Caco-2 (cell line): ENCODE results near the gene FRRS1L. TPM values are rescaled to one million over a fixed set of nuclear protein-coding genes. Genes with fewer than 3 reads are reported as not detected.

Experiments
- BruUV-seq: library from RNA; stranded (reverse); fragments of 400-500 nt; replicated peaks from 2 replicates; lab custom pipeline; 2021; lab: Mats Ljungman, UMichigan
- CTCF ChIA-PET: fragments of 300-600 bp; sonication (Branson Sonifier 250); formaldehyde crosslinking; loops from one replicate; lab custom pipeline; 2022; ENCODE audit warnings: antibody characterized with exemption; lab: Charles Lee
- POLR2A ChIA-PET: fragments of 300-600 bp; sonication (Branson Sonifier 250); formaldehyde crosslinking; loops from one replicate; lab custom pipeline; 2022; ENCODE audit warnings: antibody characterized with exemption; lab: Charles Lee
- DNase-seq, 2 experiments: peaks; one replicate each; pipeline versions ENCODE4 v3.0.0 to v3.0.0-alpha.2; 2020 to 2022
- H3K27me3 ChIP-seq: replicated peaks from 2 replicates; pipeline ENCODE4 v1.6.0; 2011; ENCODE audit warnings: low read length; ENCODE audit not compliant: control insufficient read depth, insufficient read depth
- H3K36me3 ChIP-seq: 2 replicates; pipeline ENCODE4 v1.5.1; 2011; ENCODE audit warnings: low read length; ENCODE audit not compliant: control insufficient read depth, insufficient read depth
- H3K4me1 ChIP-seq: fragments of 250-450 bp; sonication (Bioruptor Pico); 2 replicates; pipeline ENCODE4 v1.5.1; 2020; ENCODE audit warnings: mild to moderate bottlenecking
- H3K4me3 ChIP-seq: 2 replicates; pipeline ENCODE4 v1.5.1; 2011; ENCODE audit warnings: low read depth, mild to moderate bottlenecking, control low read depth, low read length
- H3K9me3 ChIP-seq: fragments of 250-450 bp; sonication (Bioruptor Pico); 2 replicates; pipeline ENCODE4 v1.5.1; 2020; ENCODE audit warnings: mild to moderate bottlenecking, moderate library complexity
- H3K27ac Mint-ChIP-seq: one replicate; pipeline ENCODE4 v1.8.0; 2022; ENCODE audit warnings: mixed read lengths; ENCODE audit not compliant: unreplicated experiment
- H3K27me3 Mint-ChIP-seq: one replicate; pipeline ENCODE4 v1.8.0; 2022; ENCODE audit warnings: mixed read lengths; ENCODE audit not compliant: insufficient read depth, unreplicated experiment
- H3K36me3 Mint-ChIP-seq: one replicate; pipeline ENCODE4 v1.8.0; 2022; ENCODE audit warnings: mild to moderate bottlenecking, mixed read lengths; ENCODE audit not compliant: insufficient read depth, unreplicated experiment
- H3K4me1 Mint-ChIP-seq: one replicate; pipeline ENCODE4 v1.8.0; 2022; ENCODE audit warnings: low read depth, mixed read lengths; ENCODE audit not compliant: unreplicated experiment
- H3K4me3 Mint-ChIP-seq: one replicate; pipeline ENCODE4 v1.8.0; 2022; ENCODE audit warnings: mild to moderate bottlenecking, moderate library complexity, mixed read lengths; ENCODE audit not compliant: unreplicated experiment
- H3K9me3 Mint-ChIP-seq: one replicate; pipeline ENCODE4 v1.8.0; 2022; ENCODE audit warnings: mixed read lengths; ENCODE audit not compliant: unreplicated experiment
- intact Hi-C: fragments of 100-400 bp; cut with micrococcal nuclease; formaldehyde crosslinking; loops from one replicate; pipeline ENCODE4 v1.10.0; 2022; ENCODE audit not compliant: unreplicated experiment
- total RNA-seq: library from RNA; stranded (reverse); gene quantifications from 2 replicates; pipeline ENCODE4 v1.2.3, GENCODE V29; 2022
- TF ChIP-seq, protein P1 (sequence below), 2 experiments: fragments of 200-600 bp in 1 of 2; IDR thresholded peaks; 1 replicate in 1 of 2; 2 replicates in 1 of 2; pipeline versions ENCODE4 v1.5.1 to v1.8.0; 2011 to 2022; ENCODE audit warnings: antibody characterized with exemption in 1 of 2, control low read depth in 1 of 2, inconsistent platforms in 1 of 2, low read depth in 1 of 2, low read length in 1 of 2, mild to moderate bottlenecking in 1 of 2, moderate library complexity in 1 of 2; ENCODE audit not compliant: insufficient read depth in 1 of 2, severe bottlenecking in 1 of 2, unreplicated experiment in 1 of 2

The FRRS1L gene
- total RNA-seq, 1 experiment from 2014 or later, result not detected

- H3K36me3 ChIP-seq, result no peaks in the 10 kb centered on the region; the same call in 1 of the 2 replicates
- H3K27me3 ChIP-seq, result no peaks in the 10 kb centered on the region
- H3K9me3 ChIP-seq, result no peaks in the 10 kb centered on the region
- no peaks in the 10 kb centered on the region for H3K27me3 Mint-ChIP-seq
- H3K4me3 ChIP-seq, result no peak overlapping the region
- no peak for DNase-seq
- H3K4me1 ChIP-seq, result peaks cover 51% of the 10 kb centered on the region
- H3K36me3 Mint-ChIP-seq, result peaks cover 44% of the 10 kb centered on the region
- intact Hi-C loops, result no loop called here
- ChIA-PET POLR2A (no interaction called here), CTCF (no interaction called here)
- no peak overlapping the region for H3K27ac Mint-ChIP-seq
- H3K4me3 Mint-ChIP-seq, result no peak overlapping the region
- TF ChIP-seq, protein P1, sequence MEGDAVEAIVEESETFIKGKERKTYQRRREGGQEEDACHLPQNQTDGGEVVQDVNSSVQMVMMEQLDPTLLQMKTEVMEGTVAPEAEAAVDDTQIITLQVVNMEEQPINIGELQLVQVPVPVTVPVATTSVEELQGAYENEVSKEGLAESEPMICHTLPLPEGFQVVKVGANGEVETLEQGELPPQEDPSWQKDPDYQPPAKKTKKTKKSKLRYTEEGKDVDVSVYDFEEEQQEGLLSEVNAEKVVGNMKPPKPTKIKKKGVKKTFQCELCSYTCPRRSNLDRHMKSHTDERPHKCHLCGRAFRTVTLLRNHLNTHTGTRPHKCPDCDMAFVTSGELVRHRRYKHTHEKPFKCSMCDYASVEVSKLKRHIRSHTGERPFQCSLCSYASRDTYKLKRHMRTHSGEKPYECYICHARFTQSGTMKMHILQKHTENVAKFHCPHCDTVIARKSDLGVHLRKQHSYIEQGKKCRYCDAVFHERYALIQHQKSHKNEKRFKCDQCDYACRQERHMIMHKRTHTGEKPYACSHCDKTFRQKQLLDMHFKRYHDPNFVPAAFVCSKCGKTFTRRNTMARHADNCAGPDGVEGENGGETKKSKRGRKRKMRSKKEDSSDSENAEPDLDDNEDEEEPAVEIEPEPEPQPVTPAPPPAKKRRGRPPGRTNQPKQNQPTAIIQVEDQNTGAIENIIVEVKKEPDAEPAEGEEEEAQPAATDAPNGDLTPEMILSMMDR (IDR thresholded peaks at IDR 0.05; ENCODE audit: insufficient read depth in 1 of 2, low read depth in 1 of 2, low read length in 1 of 2, severe bottlenecking in 1 of 2, unreplicated experiment in 1 of 2), result no peak
- no peaks in the 10 kb centered on the region for H3K9me3 Mint-ChIP-seq
- BruUV-seq, result no TSS peak
- peaks cover 49% of the 10 kb centered on the region for H3K4me1 Mint-ChIP-seq
Measured at GRCh38 chr9:109095321-109095720, 71.7 kb downstream of the FRRS1L start.

GRCh38 chr9:109094268-109094667 is 72.8 kb downstream of the FRRS1L start:
- Mint-ChIP-seq H3K4me1 (peaks cover 49% of the 10 kb centered on the region), H3K36me3 (peaks cover 55% of the 10 kb centered on the region), H3K4me3 (no peak overlapping the region), H3K9me3 (no peaks in the 10 kb centered on the region), H3K27ac (no peak overlapping the region), H3K27me3 (no peaks in the 10 kb centered on the region)
- Histone ChIP-seq H3K9me3 (no peaks in the 10 kb centered on the region), H3K27me3 (no peaks in the 10 kb centered on the region), H3K36me3 (no peaks in the 10 kb centered on the region; the same call in 1 of the 2 replicates), H3K4me3 (no peak overlapping the region), H3K4me1 (peaks cover 43% of the 10 kb centered on the region)
- BruUV-seq, result no TSS peak
- POLR2A ChIA-PET, result no interaction called here
- intact Hi-C loops, result no loop called here
- no peak for DNase-seq
- CTCF ChIA-PET, result no interaction called here
- TF ChIP-seq, protein P1 (IDR thresholded peaks at IDR 0.05; ENCODE audit: insufficient read depth in 1 of 2, low read depth in 1 of 2, low read length in 1 of 2, severe bottlenecking in 1 of 2, unreplicated experiment in 1 of 2), result no peak

DNA sequence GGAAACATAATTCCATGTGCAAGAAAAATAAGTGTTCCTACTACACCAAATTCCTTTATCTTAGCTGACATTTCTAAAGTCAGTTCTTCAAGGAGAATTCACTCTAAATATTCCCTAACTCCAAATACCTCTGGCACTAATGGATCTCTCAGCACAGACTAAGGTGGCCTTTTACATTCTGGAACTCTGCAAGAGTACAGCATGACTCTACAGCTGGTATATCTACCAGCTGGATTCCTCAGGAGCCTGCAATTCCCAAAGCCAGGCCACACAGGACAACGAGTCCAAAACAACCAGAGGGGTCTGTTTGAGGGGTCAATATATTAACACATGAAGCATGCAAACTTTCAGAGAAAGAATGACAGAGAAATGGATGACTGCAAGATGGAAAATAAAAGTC is 74.5 kb downstream of the FRRS1L start:
- TF ChIP-seq, protein P1 (IDR thresholded peaks at IDR 0.05; ENCODE audit: insufficient read depth in 1 of 2, low read depth in 1 of 2, low read length in 1 of 2, severe bottlenecking in 1 of 2, unreplicated experiment in 1 of 2), result no peak
- ChIA-PET POLR2A (no interaction called here), CTCF (no interaction called here)
- Histone ChIP-seq H3K4me1 (peaks cover 35% of the 10 kb centered on the region), H3K36me3 (no peaks in the 10 kb centered on the region; the same call in none of the 2 replicates), H3K4me3 (no peak overlapping the region), H3K9me3 (no peaks in the 10 kb centered on the region), H3K27me3 (no peaks in the 10 kb centered on the region)
- DNase-seq, result no peak
- no TSS peak for BruUV-seq
- Mint-ChIP-seq H3K27me3 (no peaks in the 10 kb centered on the region), H3K36me3 (peaks cover 72% of the 10 kb centered on the region), H3K27ac (peak overlapping the region; percentile 5), H3K4me1 (peaks cover 42% of the 10 kb centered on the region), H3K4me3 (no peak overlapping the region), H3K9me3 (no peaks in the 10 kb centered on the region)
- intact Hi-C loops, result no loop called here
